ENCODE measurements around the gene FOXL2NB. TPM values are rescaled to one million over a fixed set of nuclear protein-coding genes. Genes with fewer than 3 reads are reported as not detected.
A peak's percentile ranks its signal among the peaks of the same experiment; 100 is the strongest.

The FOXL2NB gene
- total RNA-seq, 1 experiment from 2014 or later: 0.31 TPM

DNA sequence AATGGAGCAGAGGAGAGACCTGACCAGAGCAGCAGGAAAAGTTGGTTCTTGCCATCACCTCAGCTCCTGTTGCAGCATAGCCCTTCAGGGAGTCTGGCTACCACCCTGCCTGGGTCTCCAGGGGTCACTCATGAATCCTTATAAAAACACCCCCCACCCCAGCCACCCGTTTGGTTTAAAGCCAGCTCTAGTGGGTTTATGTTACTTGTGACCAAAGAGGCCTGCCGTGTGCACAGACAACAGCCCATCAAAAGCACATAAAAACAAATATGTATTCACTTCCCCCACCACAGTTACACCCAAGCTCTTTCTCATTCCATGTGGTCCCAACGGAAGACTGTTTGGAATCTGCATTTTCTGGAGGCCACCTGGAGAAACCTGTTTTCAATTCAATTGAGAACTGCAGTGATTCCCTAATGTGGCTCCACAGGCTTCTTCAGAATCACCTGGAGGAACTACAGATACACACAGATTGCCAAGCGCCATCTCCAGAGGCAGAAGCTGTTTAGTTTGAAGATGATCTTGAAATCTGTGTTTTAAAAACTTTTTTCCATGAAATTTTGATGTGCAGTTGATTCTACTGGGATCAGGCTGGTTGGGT, 13.8 kb upstream of the FOXL2NB start:
- Histone ChIP-seq H4K20me1 (ENCODE audit: control insufficient read depth, insufficient read depth, insufficient read length) (no peaks in the 10 kb centered on the region), H2AK5ac (ENCODE audit: insufficient read length, low read length) (no peak overlapping the region), H3K9ac (ENCODE audit: extremely low read depth, insufficient read length, low read length) (no peak overlapping the region), H3K4ac (ENCODE audit: low read depth, low read length) (no peak overlapping the region), H2BK5ac (ENCODE audit: insufficient read length, low read length) (no peak overlapping the region), H3K18ac (ENCODE audit: insufficient read length, low read depth, low read length) (no peak overlapping the region), H3K79me1 (ENCODE audit: insufficient read depth, low read depth, low read length, poor library complexity, severe bottlenecking) (no peaks in the 10 kb centered on the region), H3K4me2 (ENCODE audit: insufficient read depth, insufficient read length, low read length) (no peak overlapping the region), H3K4me1 (ENCODE audit: insufficient read depth, low read length) (peaks cover 2% of the 10 kb centered on the region; the same call in 1 of the 2 replicates), H3K23ac (ENCODE audit: insufficient read length, low read depth, low read length) (no peak overlapping the region), H2BK12ac (ENCODE audit: insufficient read length, low read depth, low read length) (no peak overlapping the region), H4K91ac (ENCODE audit: insufficient read length, low read depth, low read length) (no peak overlapping the region), H4K8ac (replicated peaks; ENCODE audit: insufficient read length, low read depth, low read length) (no peak overlapping the region), H3K56ac (ENCODE audit: insufficient read length, low read depth, low read length) (no peak overlapping the region), H3K27me3 (ENCODE audit: insufficient read depth, low read length) (peaks cover 18% of the 10 kb centered on the region), H3K9me3 (ENCODE audit: control insufficient read depth, low read depth, low read length) (no peaks in the 10 kb centered on the region), H2AFZ (ENCODE audit: low read length) (no peak overlapping the region), H3K79me2 (ENCODE audit: insufficient read depth, low read length) (no peaks in the 10 kb centered on the region), H2BK120ac (ENCODE audit: low read depth, low read length, poor library complexity, severe bottlenecking) (no peak overlapping the region), H3K23me2 (ENCODE audit: insufficient read length, low read depth, low read length, poor library complexity, severe bottlenecking) (peaks cover 11% of the 10 kb centered on the region), H3T11ph (ENCODE audit: low read length) (no peak overlapping the region), H3K14ac (ENCODE audit: insufficient read depth, low read length) (no peak overlapping the region), H2BK20ac (ENCODE audit: low read depth, low read length, poor library complexity, severe bottlenecking) (no peak overlapping the region), H4K5ac (ENCODE audit: insufficient read length, low read depth, low read length) (no peak overlapping the region), H3K27ac (ENCODE audit: insufficient read length, low read depth, low read length) (no peak overlapping the region), H2BK15ac (ENCODE audit: low read depth, low read length) (no peak overlapping the region)
- Mint-ChIP-seq H3K4me1 (peaks cover 27 to 38% of the 10 kb centered on the region in 2 experiments), H3K27me3 (ENCODE audit: low read depth) (peaks cover 60% of the 10 kb centered on the region), H3K27ac (no peak overlapping the region), H3K4me3 (peak overlapping the region in 1 of 2 experiments; percentile 40; a peak in 1 of 5 replicates), H3K9me3 (peaks cover 4% of the 10 kb centered on the region in 2 experiments; a peak in 4 of 5 replicates), H3K36me3 (ENCODE audit: insufficient read depth in 1 of 3, low read depth in 3 of 3) (no peaks in the 10 kb centered on the region)
- no peak for DNase-seq
- no CpG with 5 or more reads among the region's 4 CpGs for WGBS (ENCODE audit: extremely low coverage, insufficient read length, low lambda C conversion rate)
- TF ChIP-seq, protein P1, sequence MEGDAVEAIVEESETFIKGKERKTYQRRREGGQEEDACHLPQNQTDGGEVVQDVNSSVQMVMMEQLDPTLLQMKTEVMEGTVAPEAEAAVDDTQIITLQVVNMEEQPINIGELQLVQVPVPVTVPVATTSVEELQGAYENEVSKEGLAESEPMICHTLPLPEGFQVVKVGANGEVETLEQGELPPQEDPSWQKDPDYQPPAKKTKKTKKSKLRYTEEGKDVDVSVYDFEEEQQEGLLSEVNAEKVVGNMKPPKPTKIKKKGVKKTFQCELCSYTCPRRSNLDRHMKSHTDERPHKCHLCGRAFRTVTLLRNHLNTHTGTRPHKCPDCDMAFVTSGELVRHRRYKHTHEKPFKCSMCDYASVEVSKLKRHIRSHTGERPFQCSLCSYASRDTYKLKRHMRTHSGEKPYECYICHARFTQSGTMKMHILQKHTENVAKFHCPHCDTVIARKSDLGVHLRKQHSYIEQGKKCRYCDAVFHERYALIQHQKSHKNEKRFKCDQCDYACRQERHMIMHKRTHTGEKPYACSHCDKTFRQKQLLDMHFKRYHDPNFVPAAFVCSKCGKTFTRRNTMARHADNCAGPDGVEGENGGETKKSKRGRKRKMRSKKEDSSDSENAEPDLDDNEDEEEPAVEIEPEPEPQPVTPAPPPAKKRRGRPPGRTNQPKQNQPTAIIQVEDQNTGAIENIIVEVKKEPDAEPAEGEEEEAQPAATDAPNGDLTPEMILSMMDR (conservative IDR thresholded peaks at IDR 0.05): no peak
